Right lobe of liver (tissue), 4 donors: Measurements from ENCODE around the gene LRRC41.

ENCODE experiments used
- POLR2A ChIP-seq: fragments of 450-650 bp; IDR thresholded peaks from one replicate; pipeline ENCODE4 v1.6.1; 2017; ENCODE audit warnings: antibody characterized with exemption, mild to moderate bottlenecking
- TF ChIP-seq, protein P1 (sequence below), 4 donors: fragments of 200-600 bp in 3 of 4; fragments of 450-650 bp in 1 of 4; IDR thresholded peaks; one replicate each; pipeline versions ENCODE4 v1.5.1 to v1.8.0; 2016 to 2022; ENCODE audit warnings: antibody characterized with exemption in 4 of 4, mild to moderate bottlenecking in 2 of 4
- donor health status: DM: no; HTN: no; CAD: no.
- donor health status: DM: no; HTN: no; CAD: no.
- donor health status: DM: no; HTN: yes; CAD: no.

GRCh38 chr1:46244656-46245371, 58.6 kb downstream of the LRRC41 start:
- TF ChIP-seq, protein P1, sequence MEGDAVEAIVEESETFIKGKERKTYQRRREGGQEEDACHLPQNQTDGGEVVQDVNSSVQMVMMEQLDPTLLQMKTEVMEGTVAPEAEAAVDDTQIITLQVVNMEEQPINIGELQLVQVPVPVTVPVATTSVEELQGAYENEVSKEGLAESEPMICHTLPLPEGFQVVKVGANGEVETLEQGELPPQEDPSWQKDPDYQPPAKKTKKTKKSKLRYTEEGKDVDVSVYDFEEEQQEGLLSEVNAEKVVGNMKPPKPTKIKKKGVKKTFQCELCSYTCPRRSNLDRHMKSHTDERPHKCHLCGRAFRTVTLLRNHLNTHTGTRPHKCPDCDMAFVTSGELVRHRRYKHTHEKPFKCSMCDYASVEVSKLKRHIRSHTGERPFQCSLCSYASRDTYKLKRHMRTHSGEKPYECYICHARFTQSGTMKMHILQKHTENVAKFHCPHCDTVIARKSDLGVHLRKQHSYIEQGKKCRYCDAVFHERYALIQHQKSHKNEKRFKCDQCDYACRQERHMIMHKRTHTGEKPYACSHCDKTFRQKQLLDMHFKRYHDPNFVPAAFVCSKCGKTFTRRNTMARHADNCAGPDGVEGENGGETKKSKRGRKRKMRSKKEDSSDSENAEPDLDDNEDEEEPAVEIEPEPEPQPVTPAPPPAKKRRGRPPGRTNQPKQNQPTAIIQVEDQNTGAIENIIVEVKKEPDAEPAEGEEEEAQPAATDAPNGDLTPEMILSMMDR (IDR thresholded peaks at IDR 0.05) = peak; percentile 24 to 52 (median 44)
- TF ChIP-seq POLR2A = no peak
